Measurements from ENCODE around the gene OASL. TPM values are rescaled to one million over a fixed set of nuclear protein-coding genes. Genes with fewer than 3 reads are reported as not detected.

The OASL gene
- total and polyA plus RNA-seq, 10 of the 15 experiments (the other 5 are each of a cell fraction or from before 2014, with no cell fraction given), result 2.3 to 9.1 (median 2.7) TPM

DNA sequence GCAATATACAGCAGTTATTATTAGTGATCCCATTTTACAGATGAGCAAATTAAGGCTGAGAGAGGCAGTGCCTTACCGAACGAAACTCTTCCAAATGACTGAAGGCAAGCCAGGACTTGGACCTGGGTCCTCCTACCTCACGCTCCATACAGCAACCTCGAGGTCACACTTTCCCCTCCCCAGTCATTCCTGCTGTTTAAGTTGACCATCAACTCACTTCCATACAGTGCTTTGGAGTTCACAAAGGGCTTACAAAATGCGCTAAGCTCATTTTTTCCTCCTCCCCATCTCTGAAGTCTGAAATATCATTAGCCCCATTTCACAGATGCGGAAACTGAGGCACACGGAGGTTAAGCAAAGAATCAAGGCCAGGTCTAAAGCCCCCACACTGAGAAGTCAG lies 56.4 kb downstream of the OASL start:
- FAIRE-seq, result no peak
- RAD21 ChIA-PET (ENCODE audit: unreplicated experiment), result interaction anchor here (0.6 kb wide), 1 partner anchor 212 kb away, joined by 3 read pairs; no protein-coding TSS in a partner anchor
- DNase-seq (ENCODE audit: low read depth, low spot score), result no peak
- no peaks in the 10 kb centered on the region for H3K9me3 ChIP-seq (replicated peaks; ENCODE audit: control insufficient read depth, insufficient read depth, low read length)
- intact Hi-C loops (cut with micrococcal nuclease; ENCODE audit: unreplicated experiment) (no loop called here), in situ Hi-C loops (cut with MboI) (no loop called here)
- H3K9ac ChIP-seq (ENCODE audit: control insufficient read depth, insufficient read depth, low read length), result no peak overlapping the region
- TF ChIP-seq RB1 (IDR thresholded peaks at IDR 0.05; ENCODE audit: borderline replicate concordance) (no peak), SUZ12 (IDR thresholded peaks at IDR 0.05; ENCODE audit: unreplicated experiment) (no peak)
- TF ChIP-seq, protein P1, sequence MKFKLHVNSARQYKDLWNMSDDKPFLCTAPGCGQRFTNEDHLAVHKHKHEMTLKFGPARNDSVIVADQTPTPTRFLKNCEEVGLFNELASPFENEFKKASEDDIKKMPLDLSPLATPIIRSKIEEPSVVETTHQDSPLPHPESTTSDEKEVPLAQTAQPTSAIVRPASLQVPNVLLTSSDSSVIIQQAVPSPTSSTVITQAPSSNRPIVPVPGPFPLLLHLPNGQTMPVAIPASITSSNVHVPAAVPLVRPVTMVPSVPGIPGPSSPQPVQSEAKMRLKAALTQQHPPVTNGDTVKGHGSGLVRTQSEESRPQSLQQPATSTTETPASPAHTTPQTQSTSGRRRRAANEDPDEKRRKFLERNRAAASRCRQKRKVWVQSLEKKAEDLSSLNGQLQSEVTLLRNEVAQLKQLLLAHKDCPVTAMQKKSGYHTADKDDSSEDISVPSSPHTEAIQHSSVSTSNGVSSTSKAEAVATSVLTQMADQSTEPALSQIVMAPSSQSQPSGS (IDR thresholded peaks at IDR 0.05; ENCODE audit: low read length), result no peak
- H3K27ac ChIP-seq (ENCODE audit: control insufficient read depth, insufficient read depth), result no peak overlapping the region
- no peak overlapping the region for H3K4me2 ChIP-seq (ENCODE audit: control insufficient read depth, insufficient read depth)
- CTCF ChIA-PET, result no interaction called here
- H3K4me3 ChIP-seq, result no peak overlapping the region
- no peaks in the 10 kb centered on the region for H3K79me2 ChIP-seq (ENCODE audit: control insufficient read depth, insufficient read depth, low read length)
- no peaks in the 10 kb centered on the region for H3K27me3 ChIP-seq (replicated peaks in 1 of 2; ENCODE audit: control insufficient read depth in 2 of 2, insufficient read depth in 2 of 2, low read length in 1 of 2)
- no peak overlapping the region for H2AFZ ChIP-seq (ENCODE audit: control insufficient read depth, low read depth, low read length)
- SMC1A ChIA-PET (ENCODE audit: uncharacterized antibody, unreplicated experiment), result interaction anchor here (0.6 to 1.0 kb wide), 2 partner anchors 11 to 335 kb away, joined by 3 to 5 read pairs; no protein-coding TSS in a partner anchor
- WGBS (ENCODE audit: insufficient coverage, insufficient replicate concordance, low lambda C conversion rate, missing lambda C conversion rate), result 47% methylated on average over 7 of the region's 7 CpGs
- POLR2A ChIA-PET, result no interaction called here
- no TSS peak for BruUV-seq (replicated peaks)
- no peaks in the 10 kb centered on the region for H4K20me1 ChIP-seq (ENCODE audit: control insufficient read depth, insufficient read depth)
- H3K4me1 ChIP-seq (ENCODE audit: control insufficient read depth, insufficient read depth, low read length), result no peaks in the 10 kb centered on the region
- H3K36me3 ChIP-seq (ENCODE audit: control insufficient read depth in 2 of 2, insufficient read depth in 2 of 2, low read length in 1 of 2), result no peaks in the 10 kb centered on the region
- no peak for ATAC-seq

DNA sequence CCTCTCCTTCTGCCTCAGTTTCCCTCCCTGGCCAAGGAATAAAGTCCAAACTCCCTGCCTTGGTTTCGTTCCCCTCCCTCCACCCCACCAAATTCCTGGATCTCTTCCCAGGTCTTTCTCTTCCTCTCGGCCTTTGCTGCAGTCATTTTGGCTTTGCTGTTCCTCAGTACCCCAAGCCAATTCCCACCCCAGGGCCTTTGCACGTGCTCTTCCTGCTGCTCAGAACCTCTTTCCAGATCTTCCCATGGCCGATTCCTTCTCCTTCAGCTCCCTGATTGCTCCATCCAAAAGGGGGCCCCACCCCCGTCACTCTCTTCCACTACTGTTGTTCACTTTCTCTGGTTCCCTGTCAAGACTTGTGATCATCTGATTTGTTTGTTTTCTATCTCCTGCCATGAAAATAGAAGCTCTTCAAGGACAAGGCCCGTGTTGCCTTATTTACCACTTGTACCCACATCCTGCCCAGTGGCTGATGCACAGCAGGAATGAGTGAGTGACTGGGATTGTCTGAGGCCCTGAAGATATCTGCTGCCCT lies 57.6 kb downstream of the OASL start:
- no peaks in the 10 kb centered on the region for H3K4me1 ChIP-seq (ENCODE audit: control insufficient read depth, insufficient read depth, low read length)
- TF ChIP-seq GATAD2B (conservative IDR thresholded peaks at IDR 0.05; ENCODE audit: low read depth) (no peak), MYC (IDR thresholded peaks at IDR 0.05; ENCODE audit: insufficient read depth, insufficient read length, insufficient replicate concordance, low read length, severe bottlenecking) (no peak)
- in situ Hi-C loops (cut with MboI) (no loop called here), intact Hi-C loops (cut with micrococcal nuclease; ENCODE audit: unreplicated experiment) (no loop called here)
- H3K9me3 ChIP-seq (replicated peaks; ENCODE audit: control insufficient read depth, insufficient read depth, low read length), result no peaks in the 10 kb centered on the region
- no peaks in the 10 kb centered on the region for H4K20me1 ChIP-seq (ENCODE audit: control insufficient read depth, insufficient read depth)
- DNase-seq (ENCODE audit: low read depth, low spot score) (no peak), FAIRE-seq (no peak), ATAC-seq (no peak)
- H3K4me2 ChIP-seq (ENCODE audit: control insufficient read depth, insufficient read depth), result no peak overlapping the region
- 24% methylated on average over 6 of the region's 6 CpGs for WGBS (ENCODE audit: insufficient coverage, insufficient replicate concordance, low lambda C conversion rate, missing lambda C conversion rate)
- no peak overlapping the region for H3K27ac ChIP-seq (ENCODE audit: control insufficient read depth, insufficient read depth)
- H3K36me3 ChIP-seq (ENCODE audit: control insufficient read depth in 2 of 2, insufficient read depth in 2 of 2, low read length in 1 of 2), result no peaks in the 10 kb centered on the region
- H3K27me3 ChIP-seq (replicated peaks in 1 of 2; ENCODE audit: control insufficient read depth in 2 of 2, insufficient read depth in 2 of 2, low read length in 1 of 2), result no peaks in the 10 kb centered on the region
- CTCF ChIA-PET, result interaction anchor here (0.6 to 2.2 kb wide), 5 partner anchors 10 to 571 kb away, joined by 3 to 10 read pairs (median 3); no protein-coding TSS in a partner anchor
- SMC1A ChIA-PET (ENCODE audit: uncharacterized antibody, unreplicated experiment), result interaction anchor here (0.6 to 1.4 kb wide), 4 partner anchors 10 to 228 kb away, joined by 3 to 4 read pairs (median 3); no protein-coding TSS in a partner anchor
- RAD21 ChIA-PET (ENCODE audit: unreplicated experiment), result interaction anchor here (0.5 to 2.6 kb wide), 2 partner anchors 10 to 397 kb away, joined by 3 to 7 read pairs; no protein-coding TSS in a partner anchor
- no peak overlapping the region for H3K4me3 ChIP-seq
- POLR2A ChIA-PET, result interaction anchor here (0.6 kb wide), 1 partner anchor 179 kb away, joined by 3 read pairs; no protein-coding TSS in a partner anchor
- no peak overlapping the region for H2AFZ ChIP-seq (ENCODE audit: control insufficient read depth, low read depth, low read length)
- no TSS peak for BruUV-seq (replicated peaks)
- H3K79me2 ChIP-seq (ENCODE audit: control insufficient read depth, insufficient read depth, low read length), result no peaks in the 10 kb centered on the region
- H3K9ac ChIP-seq (ENCODE audit: control insufficient read depth, insufficient read depth, low read length), result no peak overlapping the region

Measured in GM12878 (cell line).